Mucosa of descending colon (tissue), 3 donors: ENCODE results near the gene COTL1. TPM values are rescaled to one million over a fixed set of nuclear protein-coding genes. Genes with fewer than 3 reads are reported as not detected.

Experiments
- ATAC-seq: fragments of 200-7000 bp; cut with Tn5 transposase; one replicate; pipeline ENCODE4 v1.9.1; 2020; ENCODE audit warnings: mild to moderate bottlenecking, moderate library complexity
- DNase-seq, 3 donors: peaks; one replicate each; pipeline ENCODE4 v3.0.0-alpha.2; 2020
- H3K36me3 ChIP-seq: fragments of 200-600 bp; one replicate; pipeline ENCODE4 v1.8.0; 2021; ENCODE audit warnings: low read depth, mild to moderate bottlenecking
- H3K4me1 ChIP-seq: fragments of 200-600 bp; one replicate; pipeline ENCODE4 v1.8.0; 2021; ENCODE audit warnings: low read depth, mild to moderate bottlenecking
- H3K4me3 ChIP-seq: fragments of 200-600 bp; one replicate; pipeline ENCODE4 v1.8.0; 2021; ENCODE audit warnings: mild to moderate bottlenecking
- H3K9me3 ChIP-seq: fragments of 200-600 bp; one replicate; pipeline ENCODE4 v1.8.0; 2021; ENCODE audit warnings: mild to moderate bottlenecking
- intact Hi-C, 2 donors: fragments of 100-400 bp; cut with DNase I in 1 of 2; cut with micrococcal nuclease in 1 of 2; formaldehyde crosslinking; loops; one replicate each; pipeline versions ENCODE4 v1.11.0 to v1.11.1; 2022; cut with DNase I, micrococcal nuclease
- total RNA-seq, 3 donors: library from RNA; stranded (reverse); fragmentation: NEBNext Ultra II Directional in 2 of 3; extraction: Animal tissue kit (Norgen Biotek cat#: 25700) in 2 of 3; gene quantifications; one replicate each; pipeline versions ENCODE4 v1.2.1 to v1.2.4, GENCODE V29; 2021 to 2023
- TF ChIP-seq, protein P1 (sequence below): fragments of 200-600 bp; IDR thresholded peaks from one replicate; pipeline ENCODE4 v1.8.0; 2022; ENCODE audit warnings: antibody characterized with exemption, mild to moderate bottlenecking
- donor health status: DM: no; HTN: no; CAD: no; lungs with moderate emphysema.
- donor health status: DM: no; HTN: no; CAD: no.
- donor health status: DM: no; HTN: yes; CAD: no.

Gene COTL1
- total RNA-seq, 3 donors from 2014 or later = 52.8 to 120 (median 56.8) TPM

DNA sequence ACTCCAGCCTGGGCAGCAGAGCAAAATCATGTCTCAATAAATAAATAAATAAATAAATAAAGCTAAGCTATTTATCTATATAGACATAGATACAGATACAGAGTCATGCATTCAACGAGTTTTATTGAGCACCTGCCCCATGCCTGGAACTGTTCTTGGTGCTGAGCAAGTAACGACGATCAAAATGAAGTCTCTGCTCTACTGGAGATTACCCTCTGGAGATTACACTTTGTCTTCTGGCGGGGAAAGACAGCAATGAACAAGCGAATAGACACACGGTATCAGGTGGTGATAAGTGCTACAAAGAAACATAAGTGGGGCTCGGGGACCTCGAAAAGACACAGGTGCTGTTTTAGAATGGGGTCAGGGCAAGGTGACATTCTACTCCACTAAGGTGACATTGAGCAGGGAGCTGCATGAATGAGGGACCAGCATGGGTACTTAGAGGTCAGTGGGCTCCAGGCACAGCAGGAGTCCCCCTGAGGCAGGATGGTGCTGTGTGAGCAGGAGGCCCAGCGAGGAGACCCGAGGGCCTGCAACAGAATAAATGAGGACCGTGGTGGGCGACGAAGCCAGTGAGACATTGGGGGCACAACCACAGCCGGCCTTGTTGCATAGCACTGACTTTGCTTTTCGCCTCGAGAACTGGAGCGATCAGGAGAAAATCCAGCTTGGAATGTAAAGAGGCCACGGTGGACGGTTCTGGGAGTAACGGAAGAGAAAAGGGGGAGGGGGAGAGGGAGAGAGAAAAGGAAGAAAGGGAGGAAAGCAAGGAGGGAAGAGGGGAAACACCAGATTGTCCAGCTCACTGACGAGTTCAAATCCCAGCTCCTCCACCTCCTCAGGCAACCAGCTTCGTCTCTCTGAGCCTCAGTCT is 71.0 kb downstream of the COTL1 start:
- no peaks in the 10 kb centered on the region for H3K36me3 ChIP-seq
- H3K9me3 ChIP-seq = no peaks in the 10 kb centered on the region
- no peaks in the 10 kb centered on the region for H3K4me1 ChIP-seq
- ATAC-seq (no peak), DNase-seq (peak in 1 of 3 donors; percentile 20)
- H3K4me3 ChIP-seq = no peak overlapping the region
- intact Hi-C loops = no loop called here
- TF ChIP-seq, protein P1, sequence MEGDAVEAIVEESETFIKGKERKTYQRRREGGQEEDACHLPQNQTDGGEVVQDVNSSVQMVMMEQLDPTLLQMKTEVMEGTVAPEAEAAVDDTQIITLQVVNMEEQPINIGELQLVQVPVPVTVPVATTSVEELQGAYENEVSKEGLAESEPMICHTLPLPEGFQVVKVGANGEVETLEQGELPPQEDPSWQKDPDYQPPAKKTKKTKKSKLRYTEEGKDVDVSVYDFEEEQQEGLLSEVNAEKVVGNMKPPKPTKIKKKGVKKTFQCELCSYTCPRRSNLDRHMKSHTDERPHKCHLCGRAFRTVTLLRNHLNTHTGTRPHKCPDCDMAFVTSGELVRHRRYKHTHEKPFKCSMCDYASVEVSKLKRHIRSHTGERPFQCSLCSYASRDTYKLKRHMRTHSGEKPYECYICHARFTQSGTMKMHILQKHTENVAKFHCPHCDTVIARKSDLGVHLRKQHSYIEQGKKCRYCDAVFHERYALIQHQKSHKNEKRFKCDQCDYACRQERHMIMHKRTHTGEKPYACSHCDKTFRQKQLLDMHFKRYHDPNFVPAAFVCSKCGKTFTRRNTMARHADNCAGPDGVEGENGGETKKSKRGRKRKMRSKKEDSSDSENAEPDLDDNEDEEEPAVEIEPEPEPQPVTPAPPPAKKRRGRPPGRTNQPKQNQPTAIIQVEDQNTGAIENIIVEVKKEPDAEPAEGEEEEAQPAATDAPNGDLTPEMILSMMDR = no peak

DNA sequence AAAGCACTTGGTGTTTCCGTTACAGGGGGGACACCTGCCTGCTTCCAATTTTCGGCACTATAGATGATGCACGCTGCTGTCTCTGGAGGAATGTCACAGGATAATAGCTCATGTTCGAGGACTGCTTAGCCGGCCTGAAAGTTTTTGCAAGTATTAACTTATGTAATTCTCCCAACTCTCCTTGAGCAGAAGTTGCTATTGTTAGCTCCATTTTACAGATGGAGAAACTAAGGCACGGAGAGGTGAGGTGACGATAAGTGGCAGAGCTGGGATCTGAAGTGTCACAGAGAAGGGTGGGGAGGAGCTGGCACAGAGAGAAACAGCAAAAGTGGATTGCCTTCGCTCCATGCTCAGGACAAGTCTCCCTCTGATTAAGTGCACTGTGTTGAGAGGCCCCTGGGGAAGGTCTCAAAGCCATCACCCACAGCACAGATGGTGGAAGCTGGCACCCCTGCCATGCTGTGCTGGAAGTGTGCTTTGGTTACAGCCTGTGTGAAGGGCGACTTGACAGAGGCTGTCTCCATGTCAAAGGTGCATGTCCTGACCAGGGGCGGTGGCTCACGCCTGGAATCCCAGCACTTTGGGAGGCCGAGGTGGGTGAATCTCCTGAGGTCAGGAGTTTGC is 72.7 kb downstream of the COTL1 start:
- no peak overlapping the region for H3K4me3 ChIP-seq
- H3K4me1 ChIP-seq = no peaks in the 10 kb centered on the region
- peak in 1 of 3 donors; percentile 16 for DNase-seq
- H3K36me3 ChIP-seq = no peaks in the 10 kb centered on the region
- ATAC-seq = no peak
- intact Hi-C loops = no loop called here
- TF ChIP-seq, protein P1 = no peak
- H3K9me3 ChIP-seq = no peaks in the 10 kb centered on the region

DNA sequence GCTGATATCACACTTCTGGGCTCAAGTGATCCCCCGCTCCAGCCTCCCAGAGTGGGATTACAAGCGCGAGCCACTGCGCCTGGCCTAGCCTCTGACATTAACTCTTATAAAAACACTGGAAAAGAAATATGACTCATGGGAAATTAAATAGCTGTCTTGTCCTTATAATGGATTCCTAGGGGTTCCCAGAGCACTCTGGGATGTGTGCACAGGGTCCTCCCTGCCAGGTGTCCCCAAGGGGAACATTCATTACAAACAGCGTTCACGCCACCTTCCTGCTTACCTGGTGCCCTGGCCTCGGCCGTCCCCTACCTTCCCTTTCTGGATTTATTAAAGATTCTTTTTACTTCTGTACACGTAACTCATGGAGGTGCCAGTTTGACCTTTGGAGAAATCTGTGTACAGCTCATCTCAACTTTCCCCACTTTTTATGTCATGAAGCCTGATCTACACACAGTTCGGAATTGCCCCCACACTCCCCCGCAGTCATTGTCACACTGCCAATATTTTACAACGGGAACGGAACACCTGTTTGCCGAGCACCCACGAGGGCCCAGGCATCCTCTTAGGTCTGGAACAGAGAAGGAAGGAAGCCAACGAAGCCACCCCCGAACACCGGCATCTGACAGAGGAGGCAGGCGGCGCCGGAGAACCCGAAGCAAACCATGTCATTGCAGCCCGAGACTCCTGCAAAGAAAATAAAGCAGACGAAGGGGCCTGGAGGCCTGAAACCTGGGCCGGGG is 73.7 kb downstream of the COTL1 start:
- H3K36me3 ChIP-seq = no peaks in the 10 kb centered on the region
- no peaks in the 10 kb centered on the region for H3K4me1 ChIP-seq
- ATAC-seq (peak; percentile 65), DNase-seq (peak in 2 of 3 donors; percentile 55 to 58)
- intact Hi-C loops = no loop called here
- H3K4me3 ChIP-seq = no peak overlapping the region
- TF ChIP-seq, protein P1 = no peak
- H3K9me3 ChIP-seq = no peaks in the 10 kb centered on the region

DNA sequence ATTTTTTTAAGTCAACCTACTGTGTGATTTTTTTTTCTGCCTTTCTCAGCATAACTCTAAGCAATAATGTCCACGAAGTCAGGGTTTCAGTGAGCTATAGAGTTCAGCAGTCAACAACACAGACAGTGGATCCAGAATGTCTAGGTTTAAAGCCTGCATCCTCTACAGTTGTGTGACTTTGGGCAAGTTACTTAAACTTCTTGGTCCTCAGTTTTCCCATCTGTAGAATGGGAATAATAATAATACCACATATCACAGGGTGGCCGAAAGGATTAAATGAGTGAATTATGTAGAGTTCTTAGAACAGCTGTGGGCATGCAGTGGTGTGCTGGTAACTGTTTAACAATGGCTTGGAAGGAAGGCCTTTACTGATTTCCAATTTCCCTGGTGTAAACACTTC is 74.6 kb downstream of the COTL1 start:
- intact Hi-C loops = no loop called here
- no peaks in the 10 kb centered on the region for H3K4me1 ChIP-seq
- H3K4me3 ChIP-seq = no peak overlapping the region
- no peaks in the 10 kb centered on the region for H3K36me3 ChIP-seq
- TF ChIP-seq, protein P1 = no peak
- DNase-seq (no peak), ATAC-seq (no peak)
- H3K9me3 ChIP-seq = no peaks in the 10 kb centered on the region

DNA sequence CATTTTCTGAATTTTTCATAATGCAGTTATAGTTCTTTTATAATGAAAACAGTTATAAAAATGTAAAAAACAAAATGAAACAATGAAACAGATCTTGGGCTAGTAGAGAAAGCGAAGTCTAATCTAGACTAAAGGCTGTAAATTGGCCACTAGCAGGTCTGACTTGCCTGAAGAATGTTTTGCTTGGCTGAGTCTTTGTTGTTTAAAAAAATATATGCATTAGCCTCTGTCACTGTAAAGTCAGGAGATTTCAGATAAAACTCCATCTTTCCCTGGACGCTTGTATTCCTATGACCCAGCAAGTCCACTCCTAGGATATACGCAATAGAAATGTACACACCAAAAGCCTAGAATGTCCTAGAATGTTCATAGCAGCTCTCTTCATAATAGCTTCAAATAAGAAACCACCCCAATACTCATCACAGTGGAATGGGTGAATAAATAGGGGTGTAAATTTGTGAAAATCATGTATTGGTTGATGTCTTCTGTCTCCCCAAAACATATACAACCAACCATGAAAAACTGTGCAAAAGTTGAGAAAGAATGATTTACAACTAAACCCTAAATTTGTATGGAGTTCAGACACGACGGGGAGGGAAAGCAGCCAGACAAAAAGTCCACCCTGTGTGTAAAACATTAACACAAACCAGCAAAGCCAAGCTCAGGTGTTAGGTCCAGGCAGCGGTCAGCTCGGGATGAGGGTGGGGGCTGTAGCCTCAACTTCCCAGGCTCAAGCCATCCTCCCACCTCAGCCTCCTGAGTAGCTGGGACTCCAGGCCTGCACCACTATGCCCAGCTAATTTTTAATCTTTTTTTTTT is 75.7 kb downstream of the COTL1 start:
- Histone ChIP-seq H3K4me3 (no peak overlapping the region), H3K4me1 (no peaks in the 10 kb centered on the region), H3K9me3 (no peaks in the 10 kb centered on the region), H3K36me3 (no peaks in the 10 kb centered on the region)
- TF ChIP-seq, protein P1 = no peak
- peak in 1 of 3 donors; percentile 16 for DNase-seq
- no peak for ATAC-seq
- intact Hi-C loops = no loop called here
